Inflammatory macrophage treated with lipopolysaccharide for 1 hour (primary cell): ENCODE results near the gene SPATA13.
A peak's percentile ranks its signal among the peaks of the same experiment; 100 is the strongest.

ENCODE experiments used
- DNase-seq, 2 donors: peaks; one replicate each; pipeline ENCODE4 v3.0.0-alpha.2; 2020 to 2022

The SPATA13 gene

DNA sequence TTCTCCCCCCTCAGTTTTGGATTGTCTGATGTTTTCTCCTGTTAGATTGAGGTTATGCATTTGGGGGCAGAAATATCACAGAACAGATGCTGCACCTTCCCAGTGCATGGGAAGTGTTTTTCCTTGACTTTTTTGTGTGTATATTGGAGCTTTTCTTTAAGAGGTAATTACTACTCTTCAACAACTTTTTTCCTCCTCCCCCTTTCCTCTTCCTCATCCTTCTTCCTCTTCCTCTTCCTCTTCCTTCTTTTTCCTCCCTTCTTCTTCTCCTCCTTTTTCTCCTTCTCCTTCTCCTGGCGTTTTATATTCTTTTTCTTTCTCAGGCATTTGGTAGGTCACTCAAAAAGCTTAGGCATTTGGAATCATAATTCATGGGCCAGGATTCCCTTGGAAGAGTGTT, 18.1 kb upstream of the SPATA13 start:
- DNase-seq = no peak

DNA sequence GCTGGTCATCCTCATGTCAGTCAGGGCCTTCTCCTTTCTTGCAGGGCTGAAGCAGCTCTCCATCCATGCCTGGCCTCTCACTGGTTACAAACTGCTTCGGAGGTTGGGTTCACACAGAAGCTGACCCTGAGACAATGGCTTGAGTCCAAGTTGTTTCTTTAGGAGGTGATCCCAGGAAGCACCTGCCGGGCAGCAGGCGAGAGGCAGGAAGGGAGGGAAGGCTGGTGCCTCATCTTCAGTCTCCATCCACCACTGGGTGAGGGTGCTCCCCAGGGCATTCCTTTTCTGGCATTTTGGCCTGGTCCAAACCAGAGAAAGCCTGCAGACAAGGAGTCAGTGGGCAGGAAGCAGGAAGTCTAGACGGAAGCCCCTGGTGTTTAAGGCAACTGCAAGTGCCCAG, 17.6 kb upstream of the SPATA13 start:
- no peak for DNase-seq

DNA sequence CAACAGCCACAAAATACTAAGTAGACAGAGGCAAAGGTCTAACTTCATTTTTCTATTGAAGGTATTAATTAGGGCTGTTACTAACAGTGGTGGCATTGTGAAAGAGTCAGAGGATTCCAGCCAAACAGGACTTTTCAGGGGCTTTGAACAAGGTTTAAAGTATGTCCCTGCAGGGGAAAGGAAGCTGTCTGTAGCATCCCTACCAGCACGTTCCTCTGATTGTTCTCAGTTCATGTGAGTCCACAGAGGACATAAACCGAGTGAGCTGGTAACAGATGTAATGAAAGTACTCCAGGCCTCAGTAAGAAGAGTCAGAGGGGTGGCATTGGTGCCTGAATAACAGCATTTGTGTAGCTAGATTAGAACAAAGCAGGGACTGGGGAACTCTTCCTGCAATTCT, 15.3 kb upstream of the SPATA13 start:
- no peak for DNase-seq

DNA sequence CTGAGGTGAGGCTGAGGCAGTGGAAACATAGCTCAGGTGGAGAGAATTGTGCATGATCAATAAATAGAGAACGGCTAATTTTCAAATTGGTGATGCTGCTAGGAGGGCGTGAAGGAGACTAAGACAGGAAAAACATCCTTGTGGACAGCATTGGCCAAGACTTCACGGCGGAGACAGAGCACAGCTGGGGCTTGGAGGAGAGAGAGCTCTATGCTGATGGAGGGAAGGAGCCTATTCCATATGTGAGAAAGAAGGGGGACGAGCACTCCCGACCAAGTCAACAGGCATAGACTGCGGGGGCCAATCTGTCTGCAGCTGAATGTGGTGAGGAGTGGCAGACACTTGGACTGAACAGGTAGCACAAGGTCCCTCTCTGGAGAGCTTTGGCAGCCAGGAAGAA, 14.8 kb upstream of the SPATA13 start:
- no peak for DNase-seq

DNA sequence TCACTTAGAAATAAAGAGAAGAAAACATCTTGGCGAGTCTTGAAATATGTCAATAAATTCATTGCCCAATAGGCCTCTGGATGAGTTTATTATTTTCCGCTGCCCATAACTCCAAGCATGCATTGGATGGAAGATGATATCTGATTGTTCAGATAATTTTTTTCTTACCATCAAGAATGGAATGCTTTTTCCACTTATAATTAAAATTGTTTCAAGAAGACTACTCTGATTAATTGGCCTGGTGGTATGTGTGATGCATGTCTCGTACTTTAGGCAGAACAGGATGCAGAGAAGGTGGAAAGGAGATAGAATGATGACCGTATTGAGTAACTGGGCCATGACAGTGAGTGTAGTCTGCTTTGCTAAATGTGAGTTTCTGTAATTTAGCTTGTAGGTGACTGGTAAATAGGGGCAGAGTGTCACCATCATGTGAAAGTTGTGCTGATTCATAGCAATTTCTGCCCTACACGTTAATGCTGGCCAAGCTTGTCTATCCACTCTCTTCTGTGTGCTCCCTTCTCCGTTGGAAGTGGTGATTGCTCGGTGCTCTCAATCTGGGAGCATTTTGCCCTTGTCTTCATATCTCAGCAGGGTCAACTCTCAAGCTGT, 13.5 kb upstream of the SPATA13 start:
- DNase-seq = no peak

DNA sequence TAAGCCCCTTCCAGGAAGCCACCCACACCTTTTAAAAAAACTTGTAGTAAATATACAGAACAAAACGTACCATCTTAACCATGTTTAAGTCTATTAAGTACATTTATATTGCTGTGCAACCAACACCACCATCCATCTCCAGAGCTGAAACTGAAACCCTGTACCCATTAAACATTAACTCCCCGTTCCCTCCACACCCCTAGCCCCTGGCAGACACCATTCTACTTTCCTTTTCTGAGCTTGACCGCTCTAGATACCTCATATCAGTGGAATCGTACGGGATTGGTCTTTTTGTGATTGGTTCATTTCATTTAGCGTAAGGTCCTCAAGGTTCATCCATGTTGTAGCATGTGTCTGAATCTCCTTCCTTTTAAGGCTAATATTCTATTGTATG, 13.0 kb upstream of the SPATA13 start:
- DNase-seq = no peak

DNA sequence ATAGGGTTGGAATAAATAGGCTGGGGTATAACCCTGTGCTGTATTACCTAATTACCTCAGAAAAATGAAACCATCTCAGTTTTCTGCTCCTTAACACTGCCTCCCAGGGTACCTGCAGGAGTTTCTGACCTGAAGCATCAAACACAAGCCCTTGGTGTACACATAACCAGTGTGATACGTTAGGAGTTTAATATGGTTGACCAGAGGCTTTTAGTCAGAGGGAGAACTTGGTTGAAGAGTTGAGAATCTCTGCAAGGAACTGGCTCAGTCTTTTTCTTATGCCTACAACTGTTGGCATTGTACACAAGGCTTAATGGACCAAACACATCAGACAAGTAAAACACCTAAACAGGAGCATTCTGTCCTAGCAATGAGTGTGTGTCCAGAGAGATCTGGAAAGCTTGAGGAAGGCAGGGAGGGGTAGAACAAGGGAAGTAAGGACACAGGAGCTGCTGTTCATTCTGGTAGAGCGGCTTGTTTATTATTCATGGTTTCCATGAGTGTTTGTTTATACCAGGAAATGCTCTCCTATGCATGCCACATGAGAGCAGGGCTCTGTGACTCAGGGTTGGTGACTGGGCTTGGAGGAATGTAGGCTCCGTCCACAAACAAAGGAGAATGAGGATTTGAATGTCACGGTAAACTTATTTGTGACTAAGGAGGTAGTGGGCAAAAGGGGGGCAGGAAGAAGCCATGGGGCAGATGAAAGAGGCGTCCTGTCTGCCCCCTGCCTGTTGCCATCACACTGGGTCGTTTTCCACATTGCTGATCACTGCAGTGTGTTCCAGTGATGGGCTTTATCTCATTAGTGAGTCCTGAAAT, 11.9 kb upstream of the SPATA13 start:
- DNase-seq = no peak

DNA sequence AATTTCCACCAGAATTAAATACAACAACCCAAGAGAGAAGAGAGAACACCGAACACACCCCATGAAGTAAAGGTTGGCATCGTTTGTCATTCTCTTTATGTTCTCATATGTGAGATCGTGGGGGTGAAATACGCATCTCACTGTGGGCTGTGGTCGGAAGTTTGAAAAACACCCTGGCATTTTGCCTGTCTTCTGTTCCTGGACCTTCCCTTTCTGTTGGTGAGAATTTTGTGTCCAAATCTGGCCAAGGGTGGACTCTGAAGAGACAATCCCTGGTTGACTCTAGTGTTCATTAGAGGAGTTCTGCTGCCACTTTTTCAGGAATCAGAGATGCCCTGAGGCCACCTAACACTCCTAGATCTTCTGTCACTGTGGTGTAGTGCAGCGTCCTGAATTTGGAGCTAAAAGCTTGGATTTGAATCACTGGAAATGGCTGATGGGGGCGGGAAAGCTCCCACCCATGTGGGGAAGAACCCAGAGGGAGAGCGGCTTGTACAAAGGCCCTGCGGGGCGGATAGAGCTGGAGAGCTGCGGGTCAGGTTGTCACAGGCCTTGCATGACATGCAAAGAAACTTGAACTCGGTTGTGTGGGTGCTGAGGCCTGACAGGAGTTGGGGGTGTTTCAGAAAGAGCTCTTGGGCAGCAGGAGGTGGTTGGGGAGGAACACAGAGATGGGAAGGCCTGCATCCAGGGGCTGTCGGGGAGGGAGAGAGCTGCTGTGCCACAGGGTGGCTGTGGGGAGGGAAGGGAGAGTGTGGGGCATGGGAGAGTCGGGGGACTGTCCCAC, 11.1 kb upstream of the SPATA13 start:
- no peak for DNase-seq

DNA sequence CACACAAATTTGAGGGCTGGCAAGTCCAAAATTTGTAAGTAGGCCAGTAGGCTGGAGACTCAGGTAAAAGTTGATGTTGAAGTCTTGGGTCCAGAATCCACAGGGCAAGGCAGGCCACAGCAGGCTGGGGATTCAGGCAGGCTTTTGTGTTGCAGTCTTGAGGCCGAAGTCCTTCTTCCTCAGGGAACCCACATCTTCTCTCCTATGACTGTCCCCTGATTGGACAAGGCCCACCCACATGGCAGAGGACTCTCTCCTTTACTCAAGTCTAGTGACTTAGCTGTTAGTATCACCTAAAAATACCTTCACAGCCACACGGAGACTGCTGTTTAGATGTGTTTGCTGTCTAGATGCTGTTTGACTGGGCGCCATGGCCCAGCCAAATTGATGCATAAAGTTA, 9.9 kb upstream of the SPATA13 start:
- no peak for DNase-seq

DNA sequence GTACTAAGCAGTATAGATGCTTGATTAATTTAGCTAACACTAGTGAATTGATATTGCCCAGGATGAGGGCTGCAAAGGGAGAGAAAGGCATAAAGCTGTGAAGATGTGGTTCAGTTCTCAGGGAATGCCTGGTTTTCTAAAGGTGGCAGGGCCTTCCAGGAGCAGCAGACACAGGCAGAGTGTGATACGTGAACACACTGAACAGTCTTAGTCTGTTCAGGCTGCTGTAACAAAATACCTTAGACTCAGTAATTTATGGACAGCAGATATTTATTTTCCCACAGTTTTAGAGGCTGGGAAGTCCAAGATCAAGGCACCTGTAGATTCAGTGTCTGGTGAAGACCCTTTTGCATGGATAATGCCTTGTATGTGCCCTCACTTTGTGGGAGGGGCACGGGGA, 8.7 kb upstream of the SPATA13 start:
- DNase-seq = no peak

DNA sequence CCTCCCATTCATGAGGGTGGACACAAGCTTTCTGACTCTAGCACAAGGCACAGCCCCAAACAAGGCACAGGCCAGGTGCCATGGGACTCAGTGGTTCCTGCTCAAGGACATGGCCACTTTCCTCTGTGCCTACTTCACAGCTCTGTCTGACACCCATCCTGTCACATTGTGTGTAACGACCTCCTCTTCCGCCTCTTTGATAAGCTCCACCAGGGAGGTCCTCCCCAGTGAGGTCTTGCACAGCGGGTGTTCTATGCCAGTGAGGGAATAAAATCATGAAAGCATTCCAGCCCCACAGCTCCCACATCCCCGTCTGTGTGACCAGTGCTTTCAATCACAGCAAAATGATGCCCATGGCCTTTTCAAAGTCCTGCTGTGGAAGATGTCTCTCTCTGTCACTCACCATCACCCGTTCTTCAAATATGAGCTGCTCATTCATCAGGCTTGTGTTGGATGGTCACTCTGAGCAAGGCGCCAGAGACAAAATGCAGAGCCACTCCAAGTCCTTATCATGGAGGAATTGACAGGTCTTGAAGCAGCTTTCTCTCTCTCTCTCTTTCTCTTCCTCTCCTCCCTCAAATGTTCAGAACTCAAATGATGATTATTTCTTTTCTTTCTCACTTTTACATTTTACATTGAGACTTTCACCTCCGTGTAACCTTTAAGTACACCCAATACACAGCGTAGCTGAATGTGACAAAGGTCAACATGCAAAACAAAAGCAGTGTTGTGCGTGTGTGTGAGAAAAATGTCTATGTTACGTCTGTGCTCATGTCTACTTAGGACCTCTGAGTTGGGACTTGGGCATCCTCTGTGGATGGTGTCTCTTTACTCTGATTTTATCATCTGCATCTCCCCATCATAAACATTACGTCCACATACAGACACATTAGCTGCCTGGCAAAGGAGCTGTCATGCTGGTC, 8.0 kb upstream of the SPATA13 start:
- DNase-seq = no peak

DNA sequence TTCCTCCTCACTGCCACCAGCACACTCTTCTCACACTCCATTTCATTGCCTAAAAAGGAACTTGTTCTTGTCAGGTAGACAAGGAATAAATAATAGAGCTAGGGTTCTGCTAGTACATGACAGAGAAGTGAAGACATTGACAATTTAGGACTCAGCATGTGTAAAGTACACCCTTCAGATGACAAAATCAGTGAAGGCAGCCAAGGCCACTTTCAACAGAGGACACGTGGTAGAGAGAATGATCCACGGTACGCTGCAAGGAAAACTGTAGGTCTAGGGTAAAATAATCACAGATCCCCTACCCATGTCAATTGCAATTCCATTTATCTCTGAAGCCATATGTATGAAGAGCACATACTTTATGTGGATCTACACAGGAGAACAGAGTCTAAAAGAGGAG, 7.2 kb upstream of the SPATA13 start:
- no peak for DNase-seq

DNA sequence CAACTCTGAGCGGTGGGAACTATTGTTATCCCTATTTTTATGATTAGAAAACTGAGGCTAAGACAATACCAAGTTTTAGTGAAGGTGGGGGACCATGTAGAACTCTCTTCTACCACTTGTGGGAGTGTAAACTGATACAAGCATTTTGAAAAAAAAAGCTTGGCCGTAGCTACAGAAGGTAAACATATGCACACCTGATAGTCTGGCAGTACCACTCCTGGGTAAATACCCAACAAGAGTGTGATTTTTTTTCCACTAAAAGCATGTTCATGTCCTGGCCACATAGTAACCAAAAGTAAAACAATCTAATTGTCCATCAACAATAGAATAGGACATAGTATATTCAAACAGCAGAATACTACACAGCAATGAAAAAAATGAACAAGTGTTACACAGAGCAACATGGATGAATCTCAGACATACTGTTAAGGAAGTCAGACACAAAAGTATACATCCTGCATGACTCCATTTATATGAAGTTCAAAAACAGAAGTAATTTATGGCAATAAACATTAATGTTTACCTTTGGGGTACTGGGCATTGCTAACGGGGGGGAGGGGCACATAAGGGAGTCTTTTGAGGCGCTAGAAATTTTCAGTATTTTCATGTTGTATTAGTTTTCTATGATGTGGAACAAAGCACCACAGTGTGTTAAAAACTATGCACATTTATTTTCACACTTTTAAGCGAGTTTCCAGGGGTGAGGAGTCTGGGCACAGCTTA, 6.4 kb upstream of the SPATA13 start:
- DNase-seq = no peak

DNA sequence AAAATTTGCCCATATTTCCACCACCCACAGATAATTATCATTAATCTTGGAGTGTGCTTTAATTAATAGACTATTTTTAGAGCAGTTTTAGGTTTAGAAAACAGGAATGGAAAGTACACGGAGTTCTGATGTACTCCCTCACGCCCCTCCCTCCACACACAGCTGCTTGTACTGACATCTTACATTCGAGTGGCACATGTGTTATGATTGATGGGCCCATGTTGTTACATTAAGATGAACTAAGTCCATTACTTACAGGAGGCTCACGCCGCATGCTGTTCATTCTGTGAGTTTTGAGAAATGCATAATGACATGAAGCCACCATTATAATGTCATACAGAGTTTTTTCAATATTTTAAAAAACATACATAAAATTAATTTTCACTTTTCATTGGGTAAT, 1.2 kb upstream of the SPATA13 start:
- DNase-seq = no peak

DNA sequence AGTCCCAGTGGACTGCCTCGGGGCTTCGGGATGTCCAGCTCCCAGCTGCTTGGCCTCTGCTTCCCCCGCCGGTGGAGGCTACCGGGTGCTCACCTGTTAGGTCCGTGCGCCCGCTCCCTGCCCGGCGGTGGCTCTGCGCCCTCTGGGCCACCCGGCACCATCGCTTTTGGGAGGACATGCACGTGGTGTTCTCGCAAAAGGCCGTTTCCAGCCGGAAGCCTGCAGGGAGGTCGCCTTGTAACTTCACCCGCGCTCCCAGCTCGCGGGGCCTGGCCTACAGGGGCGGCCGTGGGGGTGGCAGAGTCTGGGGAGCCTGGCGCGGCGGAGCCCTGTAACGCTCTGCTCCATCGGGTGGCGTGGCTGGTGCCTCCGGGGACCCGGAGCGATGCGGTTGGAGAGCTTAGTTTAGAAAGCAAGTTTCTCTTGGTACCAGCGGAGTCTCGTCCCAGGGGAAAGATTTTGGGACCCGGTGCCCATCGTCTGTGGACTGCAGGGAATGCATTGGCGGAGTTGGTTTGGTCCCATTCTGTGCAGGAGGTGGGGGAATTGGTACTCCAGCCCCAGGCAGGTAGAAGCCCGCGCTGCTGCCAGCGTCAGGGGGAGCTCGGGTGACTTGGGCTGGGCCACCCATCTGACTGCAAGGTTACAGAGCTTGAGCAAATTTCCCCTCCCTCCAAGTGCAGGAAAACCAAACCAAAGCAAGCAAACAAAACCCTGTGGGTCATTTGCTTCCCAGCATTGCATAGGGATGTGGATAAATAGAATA, 673 bp downstream of the SPATA13 start:
- peak in 1 of 2 donors; percentile 1 for DNase-seq

DNA sequence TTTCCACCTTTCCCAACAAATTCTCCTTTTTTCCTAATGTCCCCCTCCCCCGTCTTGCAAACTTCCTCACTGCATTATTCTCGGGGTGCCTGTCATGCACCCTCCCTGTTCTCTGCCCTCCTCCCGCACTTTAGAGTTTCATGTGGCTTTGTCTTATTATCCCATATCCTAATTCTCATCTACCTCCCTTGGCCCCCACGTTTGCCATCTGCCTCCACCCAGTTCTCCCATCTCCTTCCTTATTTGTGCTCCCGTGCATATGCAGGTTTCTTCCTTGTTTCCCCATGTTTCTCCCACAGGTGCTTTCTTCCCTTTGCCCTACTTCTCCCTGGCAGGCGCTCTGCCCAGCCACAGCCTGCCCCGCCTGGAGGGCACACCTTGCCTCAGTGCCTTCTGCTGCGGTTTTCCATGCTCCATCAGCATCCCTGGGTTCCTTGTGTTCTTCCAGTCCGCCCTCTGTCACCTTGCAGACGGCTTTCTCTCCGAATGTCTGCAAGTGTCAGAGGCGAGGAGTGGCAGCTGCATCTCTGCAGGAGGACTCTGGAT, 1.5 kb downstream of the SPATA13 start:
- no peak for DNase-seq

DNA sequence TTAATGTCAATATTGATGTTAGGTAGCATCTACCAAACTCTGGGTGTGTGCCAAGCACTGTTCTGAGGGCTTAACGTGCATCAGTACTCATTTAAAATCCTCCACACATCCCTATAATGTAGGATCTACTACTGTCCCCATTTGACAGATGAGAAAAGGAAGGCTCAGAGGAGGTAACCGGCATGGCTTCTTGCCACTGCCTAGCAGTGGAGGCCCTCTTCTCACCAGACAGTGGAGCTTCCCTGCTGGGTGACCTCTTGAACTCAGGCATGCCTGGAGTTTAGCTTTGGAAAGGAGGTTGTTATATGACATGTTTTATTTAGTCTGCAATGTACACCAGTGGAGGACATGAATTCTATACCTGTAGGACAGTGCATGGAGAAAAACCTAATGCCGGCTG, 2.1 kb downstream of the SPATA13 start:
- DNase-seq = no peak

DNA sequence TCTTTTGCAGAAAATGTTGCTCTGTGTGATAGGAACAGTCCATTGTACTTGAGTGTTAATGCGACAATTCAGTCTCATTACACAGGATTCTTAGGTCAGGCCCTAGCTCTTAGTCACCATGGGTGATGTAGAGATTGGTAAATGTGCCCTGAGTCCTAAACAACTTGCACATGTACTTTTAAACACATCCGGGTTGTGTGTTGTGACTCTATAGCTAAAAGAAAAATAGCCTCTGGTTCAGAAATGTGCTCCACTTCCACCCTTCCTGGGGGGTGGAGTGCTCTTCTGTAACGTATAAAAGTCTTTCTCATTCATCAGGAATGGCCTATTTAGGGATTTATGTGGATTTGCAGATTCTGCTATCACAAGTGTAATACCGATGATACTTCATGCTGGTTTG, 5.2 kb downstream of the SPATA13 start:
- no peak for DNase-seq

DNA sequence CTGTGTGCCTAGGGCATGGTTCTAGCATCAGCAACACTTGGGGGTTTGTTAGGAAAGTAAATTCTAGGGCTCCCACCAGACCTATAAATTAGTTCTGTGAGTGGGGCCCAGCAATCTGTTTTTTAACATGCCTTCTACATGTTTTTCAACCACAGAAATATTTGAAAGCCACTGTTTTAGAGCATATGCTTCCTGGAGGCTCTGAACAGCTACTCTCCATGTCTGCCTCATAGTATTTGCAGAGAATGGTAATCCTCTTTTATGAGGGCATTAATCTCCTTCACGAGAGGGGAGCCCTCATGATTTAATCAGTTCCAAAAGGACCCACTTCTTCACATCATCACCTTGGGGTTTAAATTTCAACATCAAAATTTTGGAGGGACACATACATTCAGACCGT, 6.0 kb downstream of the SPATA13 start:
- no peak for DNase-seq

DNA sequence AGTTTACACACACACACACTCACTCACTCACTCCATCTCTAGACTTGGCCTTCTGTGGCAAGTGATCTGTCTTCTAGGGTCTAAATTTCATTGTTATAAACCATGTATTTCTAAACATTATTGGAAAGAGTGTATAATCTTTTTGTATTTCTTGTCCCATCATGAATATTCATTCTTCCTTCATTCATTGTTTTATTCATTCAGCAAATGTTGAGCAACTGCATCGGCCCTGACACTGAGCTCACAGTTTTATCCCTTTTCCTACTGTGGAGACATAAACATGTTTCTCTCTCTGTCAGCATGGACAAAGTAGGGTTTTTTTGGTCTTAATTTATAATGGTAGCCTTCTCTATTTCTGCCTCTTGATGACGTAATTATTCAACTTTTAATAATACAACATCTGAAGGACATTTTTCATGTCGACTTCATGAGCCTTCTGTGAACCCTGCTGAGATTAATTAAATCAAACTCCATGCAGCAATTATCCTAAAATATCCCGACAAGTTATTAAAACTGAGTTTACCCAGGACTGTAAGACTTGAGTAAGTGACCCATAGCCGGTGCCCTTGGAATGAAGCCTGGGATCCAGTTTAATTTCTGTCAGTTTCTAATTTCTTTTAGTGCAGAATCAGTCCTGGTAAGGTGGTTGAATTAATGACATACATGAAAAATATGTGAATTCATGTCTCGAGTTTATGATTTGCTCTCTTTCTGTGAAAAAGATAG, 7.3 kb downstream of the SPATA13 start:
- no peak for DNase-seq

DNA sequence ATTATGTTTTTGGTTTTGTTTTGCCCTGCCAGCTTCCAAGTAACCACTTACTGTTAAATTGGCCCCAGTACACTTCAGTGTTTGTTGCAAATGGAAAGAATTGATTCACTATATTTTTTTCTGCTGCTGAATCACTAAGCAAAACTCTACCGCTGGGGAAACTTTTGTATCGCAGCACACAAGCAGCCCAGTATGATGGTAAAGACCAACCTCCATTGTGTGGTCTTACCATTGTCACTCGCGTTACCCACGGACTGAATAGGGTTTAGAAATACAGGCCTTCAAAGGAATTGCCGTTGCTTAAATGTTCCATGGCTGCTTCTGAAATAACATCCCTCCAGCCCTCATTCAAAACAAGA, 7.9 kb downstream of the SPATA13 start:
- no peak for DNase-seq
